Mesenchymal stem cell (in vitro differentiated cells and primary cell): ENCODE data around the gene STAG1.

Experiments
- DNase-seq: peaks from one replicate; pipeline ENCODE4 v3.0.0-alpha.2; 2013
- H2AFZ ChIP-seq: one replicate; pipeline ENCODE4 v1.6.1; 2013; ENCODE audit warnings: low read depth, mild to moderate bottlenecking, control low read depth, inconsistent platforms, low read length, moderate library complexity
- H2AK5ac ChIP-seq: 2 replicates; pipeline ENCODE4 v1.6.1; 2013; ENCODE audit warnings: low read length, moderate library complexity, mild to moderate bottlenecking, inconsistent platforms; ENCODE audit not compliant: severe bottlenecking
- H2BK120ac ChIP-seq: one replicate; pipeline ENCODE4 v1.6.1; 2013; ENCODE audit warnings: low read depth, mild to moderate bottlenecking, inconsistent platforms, low read length, moderate library complexity
- H2BK12ac ChIP-seq, 2 experiments: one replicate each; pipeline ENCODE4 v1.6.1; 2013; ENCODE audit warnings: inconsistent platforms in 2 of 2, low read length in 2 of 2, mild to moderate bottlenecking in 2 of 2, moderate library complexity in 2 of 2, control low read depth in 1 of 2
- H2BK15ac ChIP-seq: one replicate; pipeline ENCODE4 v1.6.1; 2013; ENCODE audit warnings: mild to moderate bottlenecking, low read depth, inconsistent platforms; ENCODE audit not compliant: poor library complexity, severe bottlenecking
- H2BK5ac ChIP-seq: 2 replicates; pipeline ENCODE4 v1.6.1; 2013; ENCODE audit warnings: low read depth, mild to moderate bottlenecking, low read length, control low read depth, inconsistent platforms; ENCODE audit not compliant: poor library complexity, severe bottlenecking
- H3K14ac ChIP-seq, 2 experiments: one replicate each; pipeline ENCODE4 v1.6.1; 2013; ENCODE audit warnings: inconsistent platforms in 2 of 2, low read length in 2 of 2, control low read depth in 1 of 2, mild to moderate bottlenecking in 1 of 2, moderate library complexity in 1 of 2
- H3K18ac ChIP-seq, 2 experiments: one replicate each; pipeline ENCODE4 v1.6.1; 2013; ENCODE audit warnings: inconsistent platforms in 2 of 2, low read length in 2 of 2, control low read depth in 1 of 2, low read depth in 1 of 2, mild to moderate bottlenecking in 1 of 2
- H3K23ac ChIP-seq, 2 experiments: one replicate each; pipeline ENCODE4 v1.6.1; 2013; ENCODE audit warnings: inconsistent platforms in 2 of 2, low read length in 2 of 2, mild to moderate bottlenecking in 2 of 2, moderate library complexity in 2 of 2, control low read depth in 1 of 2
- H3K27ac ChIP-seq: 2 replicates; pipeline ENCODE4 v1.5.1; 2013; ENCODE audit warnings: mild to moderate bottlenecking, moderate library complexity, low read length, control low read depth, inconsistent platforms; ENCODE audit not compliant: poor library complexity, severe bottlenecking
- H3K27me3 ChIP-seq, 2 experiments: 2 replicates each; pipeline versions ENCODE4 v1.6.1 to v1.7.0; 2013; ENCODE audit warnings: low read length in 2 of 2, mild to moderate bottlenecking in 2 of 2, moderate library complexity in 2 of 2, control low read depth in 1 of 2, inconsistent platforms in 1 of 2; ENCODE audit not compliant: control insufficient read depth in 1 of 2, insufficient read depth in 1 of 2
- H3K36me3 ChIP-seq, 2 experiments: 2 replicates each; pipeline versions ENCODE4 v1.6.1 to v1.7.0; 2013; ENCODE audit warnings: low read length in 2 of 2, control low read depth in 1 of 2, inconsistent platforms in 1 of 2, low read depth in 1 of 2, mild to moderate bottlenecking in 1 of 2; ENCODE audit not compliant: insufficient read depth in 2 of 2, control insufficient read depth in 1 of 2
- H3K4ac ChIP-seq, 2 experiments: one replicate each; pipeline ENCODE4 v1.6.1; 2013; ENCODE audit warnings: inconsistent platforms in 2 of 2, low read length in 2 of 2, mild to moderate bottlenecking in 2 of 2, moderate library complexity in 2 of 2, control low read depth in 1 of 2, low read depth in 1 of 2
- H3K4me1 ChIP-seq: 2 replicates; pipeline ENCODE4 v1.6.1; 2013; ENCODE audit warnings: low read depth, low read length, control low read depth; ENCODE audit not compliant: control insufficient read depth, insufficient read depth
- H3K4me2 ChIP-seq: 2 replicates; pipeline ENCODE4 v1.6.1; 2013; ENCODE audit warnings: low read length, mild to moderate bottlenecking, inconsistent platforms; ENCODE audit not compliant: poor library complexity, severe bottlenecking
- H3K4me3 ChIP-seq, 2 experiments: 2 replicates each; pipeline versions ENCODE4 v1.5.1 to v1.7.0; 2013; ENCODE audit warnings: low read length in 2 of 2, mild to moderate bottlenecking in 2 of 2, control low read depth in 1 of 2, low read depth in 1 of 2; ENCODE audit not compliant: insufficient read depth in 1 of 2
- H3K79me1 ChIP-seq: replicated peaks from 2 replicates; pipeline ENCODE4 v1.6.1; 2013; ENCODE audit warnings: mild to moderate bottlenecking, control low read depth, low read length, inconsistent platforms; ENCODE audit not compliant: poor library complexity, severe bottlenecking
- H3K9ac ChIP-seq: 2 replicates; pipeline ENCODE4 v1.7.0; 2013; ENCODE audit warnings: mild to moderate bottlenecking, low read length, moderate library complexity
- H3K9me3 ChIP-seq: 2 replicates; pipeline ENCODE4 v1.7.0; 2013; ENCODE audit warnings: mild to moderate bottlenecking, low read length; ENCODE audit not compliant: control insufficient read depth
- H4K8ac ChIP-seq: one replicate; pipeline ENCODE4 v1.6.1; 2013; ENCODE audit warnings: inconsistent platforms, mild to moderate bottlenecking, low read length, moderate library complexity
- H4K91ac ChIP-seq: one replicate; pipeline ENCODE4 v1.6.1; 2013; ENCODE audit warnings: mild to moderate bottlenecking, low read length, inconsistent platforms
- WGBS: methylation state at CpG from one replicate; pipeline ENCODE4 v1.1.7; 2013; ENCODE audit warnings: mixed read lengths; 5-methylcytosine and 5-hydroxymethylcytosine counted together

STAG1 gene

DNA sequence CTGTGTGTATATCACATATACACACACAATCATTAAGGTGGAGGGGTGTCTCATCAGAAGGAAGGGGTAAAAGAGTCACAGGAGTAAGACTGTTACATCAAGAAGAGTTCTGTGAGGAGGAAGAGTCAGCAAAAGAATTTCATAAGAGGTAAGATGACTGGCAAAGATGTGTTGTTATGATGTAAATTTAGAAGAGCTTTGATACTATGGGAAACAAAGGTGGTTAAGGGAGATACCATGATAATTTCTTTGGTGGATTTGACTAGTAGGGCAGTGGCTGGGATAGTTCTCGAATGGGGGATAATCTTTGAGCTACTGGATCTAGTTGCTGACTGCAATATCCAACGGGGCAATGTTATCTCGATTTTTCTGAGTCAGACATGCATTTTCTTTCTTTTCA lies 61.6 kb downstream of the STAG1 start:
- H3K36me3 ChIP-seq: peaks cover 0 to 3% of the 10 kb centered on the region in 2 experiments
- H2AFZ ChIP-seq: no peak overlapping the region
- H2BK120ac ChIP-seq: no peak overlapping the region
- H3K4me3 ChIP-seq: no peak overlapping the region
- no peaks in the 10 kb centered on the region for H3K27me3 ChIP-seq
- no peak overlapping the region for H2BK12ac ChIP-seq
- no peak overlapping the region for H3K4ac ChIP-seq
- no peak for DNase-seq
- H2AK5ac ChIP-seq: no peak overlapping the region
- 100% methylated on average over 3 of the region's 3 CpGs for WGBS
- no peak overlapping the region for H3K23ac ChIP-seq
- no peaks in the 10 kb centered on the region for H3K9me3 ChIP-seq
- H3K18ac ChIP-seq: no peak overlapping the region
- no peak overlapping the region for H3K14ac ChIP-seq
- H4K91ac ChIP-seq: no peak overlapping the region
- peaks cover 3% of the 10 kb centered on the region for H3K4me1 ChIP-seq
- H2BK15ac ChIP-seq: no peak overlapping the region
- H4K8ac ChIP-seq: no peak overlapping the region
- no peak overlapping the region for H2BK5ac ChIP-seq
- H3K27ac ChIP-seq: no peak overlapping the region
- H3K9ac ChIP-seq: no peak overlapping the region
- peaks cover 42% of the 10 kb centered on the region for H3K79me1 ChIP-seq
- no peak overlapping the region for H3K4me2 ChIP-seq

DNA sequence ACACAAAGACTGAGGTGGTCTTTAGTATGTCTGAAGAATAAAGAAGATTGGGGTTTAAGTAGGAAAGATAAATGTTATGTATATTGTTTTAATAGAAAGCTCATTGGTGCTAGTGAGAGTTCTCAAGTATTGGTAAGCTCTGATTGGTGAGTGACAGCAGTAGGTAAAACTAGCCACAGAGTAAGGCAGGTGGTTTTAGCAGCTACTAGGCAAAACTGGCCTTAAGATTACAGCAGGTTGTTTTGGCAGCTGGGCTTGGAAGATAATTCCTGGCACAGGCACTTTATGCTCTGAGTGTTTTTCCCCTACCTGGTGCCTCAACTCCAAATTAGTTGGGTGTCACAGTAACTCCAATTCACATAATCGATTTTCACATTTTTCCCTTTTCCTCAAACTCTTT lies 66.3 kb downstream of the STAG1 start:
- no peak overlapping the region for H4K8ac ChIP-seq
- no peak overlapping the region for H2BK12ac ChIP-seq
- WGBS: no CpG with 5 or more reads among the region's 1 CpG
- H3K27me3 ChIP-seq: no peaks in the 10 kb centered on the region
- no peak overlapping the region for H3K27ac ChIP-seq
- no peak for DNase-seq
- H3K9me3 ChIP-seq: no peaks in the 10 kb centered on the region
- peaks cover 3% of the 10 kb centered on the region for H3K4me1 ChIP-seq
- H3K4me3 ChIP-seq: no peak overlapping the region
- no peak overlapping the region for H2BK120ac ChIP-seq
- no peak overlapping the region for H3K4ac ChIP-seq
- H3K79me1 ChIP-seq: peaks cover 23% of the 10 kb centered on the region
- no peak overlapping the region for H2BK15ac ChIP-seq
- no peak overlapping the region for H2AK5ac ChIP-seq
- H3K9ac ChIP-seq: no peak overlapping the region
- H3K23ac ChIP-seq: no peak overlapping the region
- H4K91ac ChIP-seq: no peak overlapping the region
- no peak overlapping the region for H3K18ac ChIP-seq
- H2BK5ac ChIP-seq: no peak overlapping the region
- no peak overlapping the region for H3K4me2 ChIP-seq
- no peak overlapping the region for H2AFZ ChIP-seq
- H3K14ac ChIP-seq: no peak overlapping the region
- H3K36me3 ChIP-seq: peaks cover 0 to 10% of the 10 kb centered on the region in 2 experiments

DNA sequence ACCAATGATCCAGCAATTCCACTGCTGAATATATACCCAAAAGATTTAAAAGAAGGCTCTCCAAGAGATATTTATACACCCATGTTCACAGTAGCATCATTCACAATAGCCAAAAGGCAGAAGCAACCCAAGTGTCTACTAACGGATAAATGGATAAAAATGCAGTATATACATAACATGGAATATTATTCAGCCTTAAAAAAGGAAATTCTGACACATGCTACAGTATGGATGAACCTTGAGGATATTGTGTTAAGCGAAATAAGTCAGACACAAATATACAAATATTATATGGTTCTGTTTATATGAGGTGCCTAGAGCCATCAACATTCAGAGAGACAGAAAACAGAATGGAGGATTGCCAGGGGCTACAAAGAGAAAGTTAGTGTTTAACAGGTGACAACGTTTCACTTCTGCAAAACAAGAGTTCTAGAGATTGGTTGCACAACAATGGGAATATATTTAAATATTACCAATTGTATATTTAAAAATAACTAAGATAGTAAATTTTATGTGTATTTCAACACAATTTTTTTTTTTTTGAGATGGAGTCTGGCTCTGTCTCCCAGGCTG lies 69.4 kb downstream of the STAG1 start:
- H3K18ac ChIP-seq: no peak overlapping the region
- H3K4me1 ChIP-seq: no peaks in the 10 kb centered on the region
- H4K91ac ChIP-seq: no peak overlapping the region
- H3K23ac ChIP-seq: no peak overlapping the region
- H3K14ac ChIP-seq: no peak overlapping the region
- no peak overlapping the region for H3K27ac ChIP-seq
- H3K9me3 ChIP-seq: no peaks in the 10 kb centered on the region
- no peak overlapping the region for H3K9ac ChIP-seq
- no peak overlapping the region for H2BK15ac ChIP-seq
- H2AFZ ChIP-seq: no peak overlapping the region
- no peak overlapping the region for H2BK120ac ChIP-seq
- DNase-seq: no peak
- WGBS: no CpG with 5 or more reads among the region's 3 CpGs
- H4K8ac ChIP-seq: no peak overlapping the region
- no peak overlapping the region for H2BK12ac ChIP-seq
- H3K4ac ChIP-seq: no peak overlapping the region
- H3K4me3 ChIP-seq: no peak overlapping the region
- H3K36me3 ChIP-seq: peaks cover 0 to 7% of the 10 kb centered on the region in 2 experiments
- H3K79me1 ChIP-seq: peaks cover 12% of the 10 kb centered on the region
- no peak overlapping the region for H3K4me2 ChIP-seq
- no peak overlapping the region for H2BK5ac ChIP-seq
- H2AK5ac ChIP-seq: no peak overlapping the region
- no peaks in the 10 kb centered on the region for H3K27me3 ChIP-seq

DNA sequence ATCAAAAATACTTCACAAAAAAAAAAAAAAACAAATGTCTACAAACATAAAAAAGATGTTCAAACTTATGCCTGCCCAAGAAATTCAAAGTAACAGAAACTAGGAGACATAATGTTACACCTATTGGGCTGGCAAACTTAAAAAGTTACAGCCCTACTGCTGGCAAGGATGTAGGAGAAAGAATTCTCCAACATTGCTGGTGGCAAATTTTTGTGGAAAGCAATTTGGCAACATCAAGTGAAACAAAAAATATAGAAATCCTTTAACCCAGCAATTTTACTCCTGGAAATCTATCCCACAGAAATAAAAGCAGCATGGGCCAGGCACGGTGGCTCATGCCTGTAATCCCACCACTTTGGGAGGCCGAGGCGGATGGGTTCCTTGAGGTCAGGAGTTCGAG lies 73.2 kb downstream of the STAG1 start:
- WGBS: 98% methylated on average over 4 of the region's 4 CpGs
- Histone ChIP-seq H3K36me3 (no peaks in the 10 kb centered on the region), H3K4ac (no peak overlapping the region)

More for the DNA sequence above, 73.2 kb downstream of the STAG1 start:
- H3K14ac ChIP-seq: no peak overlapping the region
- H3K23ac ChIP-seq: no peak overlapping the region
- no peak overlapping the region for H4K8ac ChIP-seq
- H2BK120ac ChIP-seq: no peak overlapping the region
- no peak overlapping the region for H3K4me2 ChIP-seq
- peaks cover 10% of the 10 kb centered on the region for H3K79me1 ChIP-seq
- no peak overlapping the region for H3K18ac ChIP-seq
- H3K9ac ChIP-seq: no peak overlapping the region
- no peaks in the 10 kb centered on the region for H3K4me1 ChIP-seq
- no peak overlapping the region for H2BK5ac ChIP-seq
- no peak overlapping the region for H4K91ac ChIP-seq
- no peak overlapping the region for H3K27ac ChIP-seq
- H2AK5ac ChIP-seq: no peak overlapping the region
- no peaks in the 10 kb centered on the region for H3K27me3 ChIP-seq
- no peak overlapping the region for H2BK15ac ChIP-seq
- H2AFZ ChIP-seq: no peak overlapping the region
- no peak overlapping the region for H3K4me3 ChIP-seq
- no peaks in the 10 kb centered on the region for H3K9me3 ChIP-seq
- no peak for DNase-seq
- no peak overlapping the region for H2BK12ac ChIP-seq
